HG02943 (cell line): Measurements from ENCODE around the gene DUSP10.

Experiments used
- ATAC-seq: cut with Tn5 transposase; IDR thresholded peaks from one replicate; pipeline ENCODE4 v1.9.1; 2021; ENCODE audit warnings: mild to moderate bottlenecking, low read depth, moderate library complexity; ENCODE audit not compliant: unreplicated experiment

The DUSP10 gene

DNA sequence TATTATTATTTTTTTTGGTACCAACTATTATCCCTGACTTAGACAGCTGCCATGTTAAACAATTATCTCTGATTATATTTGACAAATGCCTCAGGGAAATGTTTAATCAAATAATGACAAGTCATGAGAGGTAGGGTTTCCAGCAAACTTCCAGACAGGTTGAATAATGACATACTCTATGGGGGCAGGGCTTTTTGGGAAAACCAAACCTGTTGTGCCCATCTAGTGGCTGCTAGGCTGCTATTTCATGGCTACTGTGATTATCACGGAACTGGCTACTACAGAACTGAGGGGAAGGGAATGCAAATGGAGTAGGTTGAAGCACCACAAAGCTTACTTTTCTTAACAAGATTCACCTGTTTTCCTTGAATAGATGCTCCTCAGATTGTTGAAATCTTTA lies 77.6 kb downstream of the DUSP10 start:
- no peak for ATAC-seq

- no peak for ATAC-seq
Measured at GRCh38 chr1:221663321-221663720, 78.6 kb downstream of the DUSP10 start.

GRCh38 chr1:221655766-221656305 lies 86.1 kb downstream of the DUSP10 start:
- ATAC-seq, result no peak
